ENCODE results near the gene COPS7B.

GRCh38 chr2:231810905-231811304 lies 24.7 kb downstream of the COPS7B start:
- TF ChIP-seq, protein P1, sequence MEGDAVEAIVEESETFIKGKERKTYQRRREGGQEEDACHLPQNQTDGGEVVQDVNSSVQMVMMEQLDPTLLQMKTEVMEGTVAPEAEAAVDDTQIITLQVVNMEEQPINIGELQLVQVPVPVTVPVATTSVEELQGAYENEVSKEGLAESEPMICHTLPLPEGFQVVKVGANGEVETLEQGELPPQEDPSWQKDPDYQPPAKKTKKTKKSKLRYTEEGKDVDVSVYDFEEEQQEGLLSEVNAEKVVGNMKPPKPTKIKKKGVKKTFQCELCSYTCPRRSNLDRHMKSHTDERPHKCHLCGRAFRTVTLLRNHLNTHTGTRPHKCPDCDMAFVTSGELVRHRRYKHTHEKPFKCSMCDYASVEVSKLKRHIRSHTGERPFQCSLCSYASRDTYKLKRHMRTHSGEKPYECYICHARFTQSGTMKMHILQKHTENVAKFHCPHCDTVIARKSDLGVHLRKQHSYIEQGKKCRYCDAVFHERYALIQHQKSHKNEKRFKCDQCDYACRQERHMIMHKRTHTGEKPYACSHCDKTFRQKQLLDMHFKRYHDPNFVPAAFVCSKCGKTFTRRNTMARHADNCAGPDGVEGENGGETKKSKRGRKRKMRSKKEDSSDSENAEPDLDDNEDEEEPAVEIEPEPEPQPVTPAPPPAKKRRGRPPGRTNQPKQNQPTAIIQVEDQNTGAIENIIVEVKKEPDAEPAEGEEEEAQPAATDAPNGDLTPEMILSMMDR (IDR thresholded peaks at IDR 0.05) = no peak
- TF ChIP-seq ZFX (IDR thresholded peaks at IDR 0.05; ENCODE audit: borderline replicate concordance) = no peak
